Activated B cell treated with CpG ODN at 0.5 μM for 24 hours (primary cell): Measurements from ENCODE around the gene SSBP2. TPM values are rescaled to one million over a fixed set of nuclear protein-coding genes. Genes with fewer than 3 reads are reported as not detected.

Experiments
- ATAC-seq: fragments of 200-7000 bp; cut with Tn5 transposase; one replicate; pipeline ENCODE4 v1.10.0; 2021; ENCODE audit warnings: low read depth, mild to moderate bottlenecking, moderate library complexity
- CTCF ChIA-PET: fragments of 350-600 bp; sonication (Branson Sonifier 250); formaldehyde crosslinking; loops from one replicate; lab custom pipeline; 2021; ENCODE audit warnings: antibody characterized with exemption; lab: Charles Lee
- POLR2A ChIA-PET: fragments of 350-600 bp; sonication (Branson Sonifier 250); formaldehyde crosslinking; loops from one replicate; lab custom pipeline; 2021; ENCODE audit warnings: antibody characterized with exemption; lab: Charles Lee
- DNase-seq: peaks from one replicate; pipeline ENCODE4 v3.0.0; 2022
- H3K27ac Mint-ChIP-seq: one replicate; pipeline ENCODE4 v1.8.0; 2020; ENCODE audit warnings: mixed read lengths
- H3K27me3 Mint-ChIP-seq: one replicate; pipeline ENCODE4 v1.8.0; 2021; ENCODE audit warnings: mixed read lengths
- H3K36me3 Mint-ChIP-seq: one replicate; pipeline ENCODE4 v1.8.0; 2021; ENCODE audit warnings: low read depth, mixed read lengths
- H3K4me1 Mint-ChIP-seq: one replicate; pipeline ENCODE4 v1.8.0; 2021; ENCODE audit warnings: mixed read lengths
- H3K4me3 Mint-ChIP-seq: one replicate; pipeline ENCODE4 v1.8.0; 2020; ENCODE audit warnings: mild to moderate bottlenecking, mixed read lengths
- H3K9me3 Mint-ChIP-seq: one replicate; pipeline ENCODE4 v1.8.0; 2020; ENCODE audit warnings: mixed read lengths
- CTCF ChIP-seq: fragments of 200-600 bp; IDR thresholded peaks from one replicate; pipeline ENCODE4 v1.8.0; 2022; ENCODE audit warnings: antibody characterized with exemption, mild to moderate bottlenecking
- intact Hi-C: fragments of 100-400 bp; cut with micrococcal nuclease; formaldehyde crosslinking; loops from one replicate; pipeline ENCODE4 v1.15.1; 2024
- total RNA-seq: library from RNA; stranded (reverse); gene quantifications from 2 replicates; pipeline ENCODE4 v1.2.3, GENCODE V29; 2022

SSBP2 gene
- total RNA-seq, 1 donor from 2014 or later: 26.2 TPM

DNA sequence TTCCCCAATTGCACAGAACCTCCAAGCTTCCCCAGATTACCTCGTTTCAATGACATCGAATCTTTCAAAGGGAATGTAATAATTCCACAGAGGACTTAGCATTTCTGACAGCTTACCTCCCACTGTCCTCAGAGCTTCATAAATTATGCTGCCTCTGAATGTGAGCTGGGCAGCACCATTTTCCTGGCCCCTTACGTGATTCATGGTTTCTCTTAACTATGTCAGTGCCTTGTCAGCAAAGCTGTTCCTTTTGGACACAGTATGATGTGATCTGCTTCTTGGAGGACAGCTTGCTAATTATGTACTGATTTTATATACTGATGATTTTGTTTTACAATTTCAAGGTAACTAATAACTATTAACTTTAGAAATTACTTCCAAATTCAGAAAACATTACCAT, 27.7 kb upstream of the SSBP2 start:
- H3K4me3 Mint-ChIP-seq: peak overlapping the region; percentile 86
- H3K9me3 Mint-ChIP-seq: no peaks in the 10 kb centered on the region
- H3K36me3 Mint-ChIP-seq: peaks cover 1% of the 10 kb centered on the region
- H3K4me1 Mint-ChIP-seq: peaks cover 26% of the 10 kb centered on the region
- no peak for TF ChIP-seq CTCF
- ChIA-PET CTCF (no interaction called here), POLR2A (interaction anchor here (1.2 to 3.7 kb wide), 5 partner anchors 17 to 193 kb away, joined by 3 to 54 read pairs (median 5); partner anchors contain the start of genes ATG10 and SSBP2)
- no peaks in the 10 kb centered on the region for H3K27me3 Mint-ChIP-seq
- ATAC-seq: no peak
- no peak for DNase-seq
- intact Hi-C loops: loop anchor here (1.0 to 2.0 kb wide), 2 partner anchors 27 to 74 kb away; partner anchors contain the start of gene SSBP2
- peak overlapping the region; percentile 95 for H3K27ac Mint-ChIP-seq

DNA sequence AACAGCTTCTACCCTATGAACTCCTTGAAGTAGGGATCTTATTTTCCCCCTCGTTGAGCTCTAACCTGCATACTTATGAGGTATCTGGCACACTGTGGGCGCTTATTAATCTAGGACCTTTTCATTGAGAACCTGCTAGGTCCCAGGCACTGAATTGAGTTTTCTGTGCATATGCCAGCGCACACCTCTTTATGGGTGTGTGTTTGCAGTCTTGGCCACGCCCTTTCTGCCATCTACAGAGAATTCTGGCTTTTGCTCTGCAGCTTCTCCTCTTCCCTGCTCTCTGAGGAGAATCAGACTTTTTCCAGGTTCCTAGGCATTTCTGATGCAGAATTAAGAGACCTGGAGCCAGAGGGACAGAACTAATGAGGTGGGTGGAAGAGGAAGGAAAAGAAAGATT, 25.4 kb upstream of the SSBP2 start:
- POLR2A ChIA-PET: interaction anchor here (3.7 kb wide), 1 partner anchor 26 kb away, joined by 54 read pairs; the partner anchor contains the start of gene SSBP2
- Mint-ChIP-seq H3K4me3 (no peak overlapping the region), H3K27ac (no peak overlapping the region), H3K4me1 (peaks cover 22% of the 10 kb centered on the region), H3K9me3 (no peaks in the 10 kb centered on the region), H3K27me3 (peaks cover 4% of the 10 kb centered on the region), H3K36me3 (peaks cover 1% of the 10 kb centered on the region)
- intact Hi-C loops: no loop called here
- ATAC-seq: no peak
- CTCF ChIA-PET: no interaction called here
- no peak for TF ChIP-seq CTCF
- DNase-seq: no peak

DNA sequence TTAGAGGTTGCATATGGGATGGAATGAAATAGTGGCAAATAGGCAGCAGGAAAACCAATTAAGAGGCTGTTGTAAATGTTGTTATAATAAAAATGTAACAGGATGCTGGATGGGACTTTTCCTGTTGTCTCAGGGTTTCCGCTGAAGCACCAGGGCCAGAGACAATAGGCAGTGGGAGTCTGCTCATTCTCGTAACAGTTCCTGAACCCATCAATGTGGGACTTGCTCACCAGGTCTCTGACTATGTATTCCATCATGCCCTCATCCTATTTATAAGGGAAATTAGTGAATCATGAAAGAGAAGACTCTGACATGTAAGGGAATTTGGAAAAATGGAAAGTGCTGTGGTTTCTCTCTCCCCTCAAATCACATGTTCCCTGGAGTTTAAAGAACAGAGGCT, 23.5 kb upstream of the SSBP2 start:
- ChIA-PET POLR2A (no interaction called here), CTCF (no interaction called here)
- Mint-ChIP-seq H3K4me3 (no peak overlapping the region), H3K27ac (no peak overlapping the region), H3K9me3 (no peaks in the 10 kb centered on the region), H3K27me3 (peaks cover 4% of the 10 kb centered on the region), H3K36me3 (peaks cover 1% of the 10 kb centered on the region), H3K4me1 (peaks cover 16% of the 10 kb centered on the region)
- no peak for TF ChIP-seq CTCF
- ATAC-seq: no peak
- DNase-seq: no peak
- intact Hi-C loops: no loop called here

DNA sequence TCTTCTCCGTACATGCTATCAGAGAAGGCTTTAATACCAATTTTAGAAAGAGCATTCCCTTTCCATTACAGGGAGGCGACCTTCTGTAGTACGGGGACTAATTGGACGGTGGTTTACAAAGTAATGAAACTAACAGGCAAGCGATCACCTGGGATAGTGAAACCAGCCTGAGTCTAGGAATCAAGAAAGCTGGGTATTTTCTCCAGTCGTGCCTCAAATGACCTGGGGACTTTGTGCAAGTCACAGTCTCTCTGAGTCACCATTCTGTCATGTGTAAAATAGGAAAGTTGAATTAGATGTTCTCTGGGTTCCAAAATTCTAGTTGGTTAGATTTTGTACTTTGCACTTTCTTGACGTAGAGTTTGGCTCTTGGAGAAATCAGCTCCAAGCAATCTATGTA, 22.7 kb upstream of the SSBP2 start:
- Mint-ChIP-seq H3K27ac (no peak overlapping the region), H3K27me3 (peaks cover 4% of the 10 kb centered on the region), H3K36me3 (no peaks in the 10 kb centered on the region), H3K4me1 (peaks cover 8% of the 10 kb centered on the region), H3K9me3 (no peaks in the 10 kb centered on the region), H3K4me3 (no peak overlapping the region)
- DNase-seq (no peak), ATAC-seq (no peak)
- TF ChIP-seq CTCF: no peak
- ChIA-PET POLR2A (no interaction called here), CTCF (no interaction called here)
- intact Hi-C loops: no loop called here

DNA sequence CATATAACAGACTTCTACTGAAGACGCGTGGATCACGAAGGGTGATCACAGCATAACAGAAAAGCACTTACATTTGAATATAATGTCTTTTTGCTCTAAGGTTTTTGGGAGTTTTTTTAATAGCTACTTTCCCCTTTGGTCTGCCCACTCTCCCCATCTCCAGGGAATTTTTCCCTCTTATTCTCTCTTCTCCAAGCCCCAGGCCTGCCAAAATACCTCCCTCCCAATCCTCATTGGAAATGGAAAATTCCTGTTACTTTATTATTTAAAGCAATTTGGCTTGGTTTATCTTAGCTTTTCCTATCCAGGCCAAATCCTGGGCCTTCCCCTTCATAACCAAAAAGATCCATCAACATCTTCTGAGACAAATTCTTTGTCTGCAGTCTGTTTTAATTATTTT, 22.3 kb upstream of the SSBP2 start:
- Mint-ChIP-seq H3K4me1 (peaks cover 3% of the 10 kb centered on the region), H3K9me3 (no peaks in the 10 kb centered on the region), H3K27me3 (peaks cover 4% of the 10 kb centered on the region), H3K27ac (no peak overlapping the region), H3K4me3 (no peak overlapping the region), H3K36me3 (no peaks in the 10 kb centered on the region)
- ATAC-seq (no peak), DNase-seq (no peak)
- ChIA-PET POLR2A (interaction anchor here (1.4 kb wide), 1 partner anchor 198 kb away, joined by 3 read pairs; the partner anchor contains the start of gene ATG10), CTCF (no interaction called here)
- TF ChIP-seq CTCF: no peak
- intact Hi-C loops: no loop called here
